Measurements from ENCODE around the gene ACSF3. TPM values are rescaled to one million over a fixed set of nuclear protein-coding genes. Genes with fewer than 3 reads are reported as not detected.

The ACSF3 gene
- total RNA-seq, 4 donors from 2014 or later, result 17.6 to 27.6 (median 21.6) TPM

DNA sequence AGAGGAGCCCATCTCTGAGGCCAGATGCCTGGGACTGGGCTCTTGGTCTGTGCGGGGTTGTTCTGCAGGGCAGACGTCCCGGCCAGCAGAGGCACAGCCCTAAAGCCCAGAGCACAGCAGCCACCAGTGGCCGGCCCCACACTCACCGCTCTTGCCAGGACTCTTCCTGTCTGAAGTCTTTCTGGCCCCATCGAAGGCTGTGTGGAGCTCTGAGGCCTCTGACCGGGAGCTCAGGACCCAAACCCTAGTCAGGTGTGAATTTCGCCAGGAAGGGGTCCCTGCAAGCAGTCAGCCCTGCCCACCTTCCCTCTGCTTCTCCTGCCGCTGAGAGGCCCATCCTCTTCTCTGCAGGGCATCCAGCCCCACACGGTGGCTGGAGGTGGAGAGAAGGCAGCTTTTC lies 10.7 kb downstream of the ACSF3 start:
- DNase-seq (ENCODE audit: low spot score) (no peak), ATAC-seq (ENCODE audit: low FRiP score) (no peak)
- TF ChIP-seq, protein P1, sequence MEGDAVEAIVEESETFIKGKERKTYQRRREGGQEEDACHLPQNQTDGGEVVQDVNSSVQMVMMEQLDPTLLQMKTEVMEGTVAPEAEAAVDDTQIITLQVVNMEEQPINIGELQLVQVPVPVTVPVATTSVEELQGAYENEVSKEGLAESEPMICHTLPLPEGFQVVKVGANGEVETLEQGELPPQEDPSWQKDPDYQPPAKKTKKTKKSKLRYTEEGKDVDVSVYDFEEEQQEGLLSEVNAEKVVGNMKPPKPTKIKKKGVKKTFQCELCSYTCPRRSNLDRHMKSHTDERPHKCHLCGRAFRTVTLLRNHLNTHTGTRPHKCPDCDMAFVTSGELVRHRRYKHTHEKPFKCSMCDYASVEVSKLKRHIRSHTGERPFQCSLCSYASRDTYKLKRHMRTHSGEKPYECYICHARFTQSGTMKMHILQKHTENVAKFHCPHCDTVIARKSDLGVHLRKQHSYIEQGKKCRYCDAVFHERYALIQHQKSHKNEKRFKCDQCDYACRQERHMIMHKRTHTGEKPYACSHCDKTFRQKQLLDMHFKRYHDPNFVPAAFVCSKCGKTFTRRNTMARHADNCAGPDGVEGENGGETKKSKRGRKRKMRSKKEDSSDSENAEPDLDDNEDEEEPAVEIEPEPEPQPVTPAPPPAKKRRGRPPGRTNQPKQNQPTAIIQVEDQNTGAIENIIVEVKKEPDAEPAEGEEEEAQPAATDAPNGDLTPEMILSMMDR (IDR thresholded peaks at IDR 0.05), result no peak

DNA sequence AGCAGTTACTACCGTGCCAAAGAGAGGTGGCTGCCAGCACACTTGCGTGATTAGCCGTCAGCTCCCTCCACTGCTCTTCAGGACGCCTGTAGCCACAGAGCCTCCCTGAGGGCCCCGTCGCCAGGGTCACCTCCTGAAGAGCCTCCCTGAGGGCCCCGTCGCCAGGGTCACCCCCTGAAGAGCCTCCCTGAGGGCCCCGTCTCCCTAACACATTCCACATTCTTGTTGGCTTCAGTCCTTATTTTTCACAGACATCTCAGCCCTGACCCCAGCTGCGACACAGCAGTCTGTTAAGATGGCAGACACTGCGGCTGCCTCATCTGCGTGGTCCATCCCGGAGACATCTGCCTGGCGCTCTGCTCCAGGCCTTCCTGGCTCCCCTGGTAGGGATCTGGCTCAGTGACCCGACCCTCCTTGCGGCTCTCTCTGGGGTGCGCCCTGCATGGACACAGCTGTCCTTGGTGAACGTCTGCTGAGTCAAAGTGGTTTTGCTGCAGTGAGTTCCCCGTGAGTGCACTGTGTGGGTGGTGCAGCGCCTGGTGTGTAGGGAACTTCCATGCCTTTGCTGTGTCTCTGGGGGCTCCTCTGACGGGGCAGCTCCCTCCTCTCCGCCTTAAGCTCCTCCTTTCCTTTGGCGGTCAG lies 11.4 kb downstream of the ACSF3 start:
- TF ChIP-seq, protein P1 (IDR thresholded peaks at IDR 0.05), result no peak
- ATAC-seq (ENCODE audit: low FRiP score), result no peak
- no peak for DNase-seq (ENCODE audit: low spot score)

DNA sequence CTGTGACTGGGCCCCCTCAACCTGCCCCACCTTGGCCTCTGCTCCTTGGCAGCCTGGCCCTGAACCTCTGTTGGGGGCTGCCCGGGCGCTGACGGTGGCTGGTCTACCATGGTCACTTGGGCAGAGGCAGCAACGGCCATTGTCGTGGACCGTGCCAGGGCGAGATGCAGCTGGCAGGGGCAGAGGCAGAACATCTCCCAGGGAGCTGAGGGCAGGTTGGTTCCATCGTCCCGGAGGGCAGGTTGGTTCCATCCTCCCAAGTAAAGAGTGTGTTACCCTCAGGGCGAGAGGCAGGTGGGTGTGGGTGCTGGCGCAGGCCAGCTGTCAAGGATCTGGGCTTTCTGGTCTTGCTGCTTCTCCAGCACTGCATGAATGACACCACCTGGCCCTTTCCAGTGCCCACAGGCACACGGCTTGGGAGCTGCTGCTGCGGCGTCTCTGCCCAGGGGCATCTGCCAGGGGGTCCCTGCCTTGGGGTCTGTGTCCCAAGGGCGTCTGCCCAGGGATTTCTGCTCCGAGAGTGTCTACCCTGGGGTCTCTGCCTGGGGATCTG lies 12.0 kb downstream of the ACSF3 start:
- no peak for DNase-seq (ENCODE audit: low spot score)
- ATAC-seq (ENCODE audit: low FRiP score), result no peak
- TF ChIP-seq, protein P1 (IDR thresholded peaks at IDR 0.05), result no peak

DNA sequence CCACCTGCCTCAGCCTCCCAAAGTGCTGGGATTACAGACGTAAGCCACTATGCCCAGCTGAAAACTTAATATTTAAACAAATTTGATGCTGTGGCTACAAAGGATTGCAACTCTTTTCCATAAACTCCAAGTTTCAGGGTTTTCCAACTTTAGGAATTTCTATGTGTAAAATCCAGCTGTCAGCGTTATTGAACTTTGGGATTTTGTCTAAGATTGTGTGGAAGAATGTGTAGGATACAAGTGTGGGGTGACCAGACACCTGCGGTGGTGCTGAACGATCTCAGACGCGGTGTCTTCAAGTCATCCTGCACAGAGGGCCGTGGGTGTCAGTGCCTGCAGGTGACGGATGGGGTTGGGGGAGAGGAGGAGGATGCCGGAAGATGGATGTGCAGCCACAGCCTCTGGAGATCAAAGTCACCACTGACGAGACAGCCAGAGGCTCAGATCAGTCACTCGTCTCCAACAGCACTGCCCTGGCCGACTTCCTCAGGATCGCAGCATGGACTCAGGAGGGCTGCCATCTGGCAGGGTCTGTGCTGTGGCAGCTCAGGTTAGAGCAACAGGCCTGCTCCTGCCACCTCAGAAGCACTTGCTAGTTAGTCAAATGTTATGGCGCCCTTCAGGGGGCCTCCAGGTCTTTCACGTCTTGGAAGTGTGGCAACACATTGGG lies 13.0 kb downstream of the ACSF3 start:
- DNase-seq (ENCODE audit: low spot score), result no peak
- TF ChIP-seq, protein P1 (IDR thresholded peaks at IDR 0.05), result no peak
- no peak for ATAC-seq (ENCODE audit: low FRiP score)

DNA sequence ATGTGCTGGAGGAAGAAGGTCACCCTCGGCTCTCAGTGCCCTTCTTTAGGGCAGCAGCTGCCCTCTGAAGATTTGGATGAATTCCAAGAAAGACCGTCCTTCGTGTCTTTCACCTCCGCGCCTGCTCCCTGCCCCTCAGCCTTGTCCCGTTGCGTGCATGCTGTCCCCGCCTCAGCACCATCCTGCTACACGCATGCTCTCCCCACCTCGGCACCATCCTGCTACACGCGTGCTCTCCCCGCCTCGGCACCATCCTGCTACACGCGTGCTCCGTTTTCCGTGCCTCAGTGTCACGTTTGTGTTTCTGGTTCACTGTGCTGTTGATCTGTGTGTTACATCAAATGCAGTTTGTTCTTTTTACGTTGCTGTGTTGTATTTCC lies 13.5 kb downstream of the ACSF3 start:
- DNase-seq (ENCODE audit: low spot score) (no peak), ATAC-seq (ENCODE audit: low FRiP score) (no peak)
- TF ChIP-seq, protein P1 (IDR thresholded peaks at IDR 0.05), result no peak

DNA sequence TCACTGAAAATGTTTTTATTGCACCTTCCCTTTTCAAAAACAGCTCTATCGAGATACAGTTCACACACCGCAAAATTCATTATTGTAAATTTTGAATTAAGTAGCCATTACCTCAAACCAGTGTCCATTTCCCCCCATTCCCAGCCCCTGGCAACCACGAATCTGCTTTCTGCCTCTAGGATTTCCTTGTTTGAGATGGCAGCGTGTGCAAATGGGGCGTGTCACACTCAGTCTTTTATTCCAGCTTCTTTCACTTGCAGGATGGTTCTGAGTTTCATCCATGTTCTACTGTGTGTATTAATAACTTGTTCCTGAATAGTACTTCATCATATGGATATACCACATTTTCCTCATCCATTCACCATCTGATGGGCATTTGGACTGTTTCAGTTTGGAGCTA lies 14.8 kb downstream of the ACSF3 start:
- DNase-seq (ENCODE audit: low spot score) (no peak), ATAC-seq (ENCODE audit: low FRiP score) (no peak)
- TF ChIP-seq, protein P1 (IDR thresholded peaks at IDR 0.05), result no peak

DNA sequence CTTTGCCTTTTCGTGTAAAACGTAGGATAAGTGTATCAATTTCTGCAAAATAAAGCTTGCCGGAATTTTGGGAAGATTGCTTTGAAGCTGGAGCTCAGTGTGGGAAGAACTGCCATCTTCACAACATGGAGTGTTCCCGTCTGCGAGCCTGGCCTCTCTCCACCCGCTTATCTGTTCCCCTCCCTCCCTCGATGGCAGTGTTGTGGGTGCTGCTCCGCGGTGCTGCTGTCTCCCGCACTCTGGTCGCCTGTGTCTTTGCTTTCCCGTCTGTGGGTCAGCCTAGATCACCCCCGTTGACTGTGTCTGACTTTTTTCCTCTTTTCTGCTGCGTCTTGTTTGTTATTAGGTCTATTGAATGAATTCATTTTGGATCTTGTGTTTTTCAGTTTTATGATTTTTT lies 17.0 kb downstream of the ACSF3 start:
- TF ChIP-seq, protein P1 (IDR thresholded peaks at IDR 0.05), result no peak
- ATAC-seq (ENCODE audit: low FRiP score) (no peak), DNase-seq (ENCODE audit: low spot score) (no peak)
